AG09309 (cell line): ENCODE data around the gene MAD1L1.

Experiments
- DNase-seq: peaks from one replicate; pipeline ENCODE4 v3.0.0-alpha.2; 2010; ENCODE audit warnings: low read depth
- H3K4me3 ChIP-seq: 2 replicates; pipeline ENCODE4 v1.5.1; 2011; ENCODE audit warnings: mild to moderate bottlenecking, low read depth, low read length, moderate library complexity; ENCODE audit not compliant: control insufficient read depth
- CTCF ChIP-seq: IDR thresholded peaks from 2 replicates; pipeline ENCODE4 v1.5.1; 2011; ENCODE audit warnings: mild to moderate bottlenecking, low read depth, low read length, inconsistent platforms; ENCODE audit not compliant: insufficient read depth, control insufficient read depth; ENCODE audit errors: missing control alignments

Gene MAD1L1

GRCh38 chr7:2217206-2217605, 15.5 kb downstream of the MAD1L1 start:
- no peak for TF ChIP-seq CTCF
- no peak overlapping the region for H3K4me3 ChIP-seq
- DNase-seq = no peak

GRCh38 chr7:2215851-2216250, 16.9 kb downstream of the MAD1L1 start:
- no peak overlapping the region for H3K4me3 ChIP-seq
- no peak for DNase-seq
- TF ChIP-seq CTCF = no peak

- no peak for DNase-seq
- H3K4me3 ChIP-seq = no peak overlapping the region
- TF ChIP-seq CTCF = no peak
Observed at GRCh38 chr7:2214636-2215035, 18.1 kb downstream of the MAD1L1 start.

- no peak overlapping the region for H3K4me3 ChIP-seq
- no peak for TF ChIP-seq CTCF
- no peak for DNase-seq
Observed at GRCh38 chr7:2213551-2214215, 19.1 kb downstream of the MAD1L1 start.

GRCh38 chr7:2212906-2213305, 19.8 kb downstream of the MAD1L1 start:
- no peak for TF ChIP-seq CTCF
- H3K4me3 ChIP-seq = no peak overlapping the region
- DNase-seq = no peak

GRCh38 chr7:2211926-2212325, 20.8 kb downstream of the MAD1L1 start:
- no peak overlapping the region for H3K4me3 ChIP-seq
- no peak for DNase-seq
- no peak for TF ChIP-seq CTCF
